ENCODE data around the gene GTF2F2.
A peak's percentile ranks its signal among the peaks of the same experiment; 100 is the strongest.

The GTF2F2 gene

DNA sequence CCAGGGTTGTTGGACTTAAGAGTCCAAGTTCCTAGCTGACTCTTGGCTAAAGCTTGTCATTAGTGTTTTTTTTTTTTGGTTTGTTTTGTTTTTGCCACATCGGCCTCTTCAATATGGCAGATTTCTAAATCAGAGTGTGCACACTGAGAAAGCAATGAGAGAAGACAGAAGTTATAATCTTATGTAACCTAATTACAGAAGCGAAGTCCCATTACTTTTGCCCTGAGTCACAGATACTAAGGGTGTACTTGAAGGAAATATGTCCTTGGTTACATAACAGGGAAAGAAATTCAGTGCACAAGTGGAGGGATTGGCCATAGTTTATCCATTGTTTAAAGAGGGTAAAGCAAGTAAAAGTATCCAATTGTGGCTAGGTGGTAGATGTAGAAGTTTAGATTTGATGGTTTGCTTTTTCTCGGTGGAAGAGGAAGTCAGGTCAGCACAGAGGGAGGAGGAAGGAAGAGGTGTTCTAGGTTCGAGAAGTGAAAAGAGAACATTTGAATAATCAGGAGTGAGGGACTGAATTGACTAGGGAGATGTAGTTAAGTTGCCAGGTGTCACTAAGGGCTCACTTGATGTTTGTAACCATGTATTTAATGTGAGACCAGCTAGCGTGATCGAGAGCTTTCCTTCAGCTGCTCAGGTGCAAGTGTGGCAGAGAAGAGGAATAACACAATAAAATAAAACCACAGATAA is 12.2 kb downstream of the GTF2F2 start:
- DNase-seq = peak; percentile 26

DNA sequence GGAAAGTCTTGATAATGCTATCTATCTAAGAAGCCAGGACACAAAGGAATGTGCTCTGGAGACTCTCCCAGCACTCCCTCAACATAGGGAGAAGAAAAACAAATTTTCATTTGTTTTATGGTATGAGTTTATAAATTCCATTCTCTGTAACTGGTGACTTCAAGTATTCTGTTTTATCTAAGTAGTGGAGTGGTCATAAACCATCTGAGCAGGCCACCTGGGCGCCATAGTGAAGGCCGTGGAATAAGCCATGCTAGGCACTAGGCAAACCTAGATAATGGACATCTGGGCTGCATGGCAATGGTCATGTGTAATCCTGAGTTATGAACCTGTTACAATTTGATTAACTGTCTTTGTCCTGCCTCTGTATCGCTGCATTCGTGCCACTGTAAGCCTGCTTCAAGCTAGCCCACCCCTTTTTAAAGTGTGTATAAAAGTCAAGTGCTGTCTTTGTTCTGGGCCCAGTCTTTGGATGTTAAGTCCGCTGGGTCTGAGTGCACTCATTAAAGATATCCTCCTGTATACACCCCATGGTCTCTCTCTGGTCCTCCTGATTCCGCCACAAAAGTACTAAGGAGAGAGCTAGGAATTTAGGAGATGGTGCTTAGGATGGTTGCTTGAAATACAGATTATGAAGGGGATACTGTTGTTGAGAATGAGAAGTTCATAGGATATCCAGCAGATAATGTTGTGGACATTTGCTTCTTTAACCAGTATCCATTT is 13.2 kb downstream of the GTF2F2 start:
- no peak for DNase-seq

DNA sequence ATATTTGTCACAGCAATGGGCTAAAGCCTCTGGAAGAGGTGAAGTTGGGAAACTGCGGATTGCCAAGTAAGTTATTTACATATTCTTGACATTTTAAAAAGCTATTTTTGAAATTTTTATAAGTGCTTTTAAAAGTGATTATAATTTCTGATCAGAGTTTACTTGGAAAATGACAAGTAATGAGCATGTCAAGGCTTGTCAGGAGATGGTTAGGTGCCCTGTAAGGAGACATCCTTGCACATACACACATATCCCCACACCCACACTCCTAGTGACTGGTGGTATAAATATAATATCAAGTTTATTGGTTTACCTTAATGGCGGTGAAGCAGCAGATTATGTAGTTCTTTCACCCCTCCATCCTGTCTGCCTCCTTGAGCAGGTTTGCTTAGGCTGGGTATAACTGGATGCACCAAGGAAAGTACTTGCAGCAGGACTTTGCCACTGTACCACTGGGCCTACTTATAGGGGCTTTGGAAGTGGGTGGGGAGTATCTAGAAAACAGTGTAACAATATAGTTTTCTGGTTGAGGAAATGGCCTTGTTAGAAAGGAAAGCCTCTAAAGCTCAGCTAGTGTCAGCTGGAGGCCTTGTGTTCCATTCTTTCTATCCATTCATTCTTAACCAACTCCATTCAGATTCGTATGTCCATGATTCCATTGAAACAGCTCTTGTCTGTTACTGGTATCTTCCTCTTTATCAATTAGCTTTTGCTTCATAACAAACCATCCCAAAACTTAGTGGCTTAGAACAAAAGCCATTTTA is 16.6 kb downstream of the GTF2F2 start:
- no peak for DNase-seq

DNA sequence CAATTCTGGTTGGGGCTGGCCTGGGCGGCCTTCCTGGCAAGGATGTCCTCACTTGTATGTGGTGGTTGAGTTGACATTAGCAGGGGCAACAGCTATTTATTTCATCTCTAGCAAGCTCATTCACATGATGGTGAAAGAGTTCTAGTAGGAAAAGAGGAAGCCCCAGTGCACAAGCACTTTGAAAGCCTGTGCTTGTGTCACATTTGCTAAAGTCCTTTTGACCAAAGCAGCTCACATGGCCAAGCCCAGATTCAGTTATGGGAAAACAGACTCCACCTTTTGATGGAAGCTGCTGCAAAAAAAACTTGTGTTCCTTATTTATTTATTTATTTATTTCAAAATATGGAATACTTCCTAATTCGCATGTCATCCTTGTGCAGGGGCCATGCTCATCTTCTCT is 17.2 kb downstream of the GTF2F2 start:
- peak; percentile 80 for DNase-seq

GRCh38 chr13:45138282-45138681 is 18.0 kb downstream of the GTF2F2 start:
- no peak for DNase-seq

- no peak for DNase-seq
These were observed 21.1 kb downstream of the GTF2F2 start for GRCh38 chr13:45141369-45141768.

- DNase-seq = no peak
These were observed 22.4 kb downstream of the GTF2F2 start for GRCh38 chr13:45142440-45143345.

DNA sequence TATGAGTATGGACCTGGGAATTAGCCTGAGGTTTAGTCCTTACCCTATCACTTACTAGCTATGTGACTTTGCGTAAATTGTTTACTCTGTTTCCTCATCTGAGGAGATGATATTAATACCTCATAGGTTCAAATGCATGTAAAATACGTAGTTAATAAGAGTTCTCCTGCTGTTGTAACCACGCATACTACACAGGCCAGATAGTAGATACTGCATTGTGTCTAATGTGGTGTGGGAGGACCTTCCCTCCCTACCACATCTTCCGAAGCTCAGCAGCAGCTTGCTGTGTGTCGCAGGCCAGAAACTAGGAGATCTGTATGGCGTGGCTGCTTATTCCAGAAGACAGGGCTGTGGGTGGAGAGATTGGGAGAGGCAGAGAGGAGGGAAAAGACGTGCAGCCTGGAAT is 23.0 kb downstream of the GTF2F2 start:
- DNase-seq = no peak

DNA sequence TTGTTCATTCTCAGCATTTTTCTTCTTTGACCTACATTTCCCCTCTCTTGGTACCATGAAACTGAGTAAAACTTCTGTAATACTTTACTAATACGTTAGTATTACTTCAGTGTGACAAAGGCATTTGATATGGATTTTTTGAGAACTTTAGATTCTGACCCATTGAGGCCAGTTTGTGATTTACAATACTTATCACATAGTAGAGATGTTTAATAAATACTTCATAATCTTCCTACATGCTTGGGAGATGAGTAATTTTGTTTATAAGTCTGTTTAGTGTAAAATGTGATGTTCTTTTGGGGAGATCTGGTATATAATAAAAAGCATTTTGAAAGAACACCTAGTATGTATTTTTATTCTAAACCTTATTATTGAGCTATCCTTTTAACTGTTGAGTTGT is 29.7 kb downstream of the GTF2F2 start:
- no peak for DNase-seq

- no peak for DNase-seq
These were observed 36.5 kb downstream of the GTF2F2 start for GRCh38 chr13:45156565-45157361.

- DNase-seq = no peak
These were observed 41.9 kb downstream of the GTF2F2 start for GRCh38 chr13:45162194-45162593.

- DNase-seq = no peak
These were observed 42.5 kb downstream of the GTF2F2 start for GRCh38 chr13:45162821-45163220.

- no peak for DNase-seq
These were observed 46.5 kb downstream of the GTF2F2 start for GRCh38 chr13:45166858-45167257.

GRCh38 chr13:45167611-45168554 is 47.6 kb downstream of the GTF2F2 start:
- DNase-seq = peak; percentile 16

DNA sequence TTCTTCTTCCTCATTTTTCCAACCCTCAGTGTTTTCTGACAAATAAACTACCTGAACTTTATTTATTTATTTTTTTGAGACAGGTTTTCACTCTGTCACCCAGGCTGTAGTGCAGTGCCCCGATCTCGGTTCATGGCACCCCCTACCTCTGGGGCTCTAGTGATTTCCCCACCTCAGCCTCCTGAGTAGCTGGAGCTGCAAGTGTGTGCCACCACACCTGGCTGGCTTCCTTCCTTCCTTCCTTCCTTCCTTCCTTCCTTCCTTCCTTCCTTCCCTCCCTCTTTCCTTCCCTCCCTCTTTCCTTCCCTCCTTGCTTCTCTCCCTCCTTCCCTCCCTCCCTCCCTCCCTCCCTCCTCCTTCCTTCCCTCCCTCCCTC is 48.2 kb downstream of the GTF2F2 start:
- DNase-seq = no peak

GRCh38 chr13:45174478-45174877 is 54.2 kb downstream of the GTF2F2 start:
- no peak for DNase-seq

DNA sequence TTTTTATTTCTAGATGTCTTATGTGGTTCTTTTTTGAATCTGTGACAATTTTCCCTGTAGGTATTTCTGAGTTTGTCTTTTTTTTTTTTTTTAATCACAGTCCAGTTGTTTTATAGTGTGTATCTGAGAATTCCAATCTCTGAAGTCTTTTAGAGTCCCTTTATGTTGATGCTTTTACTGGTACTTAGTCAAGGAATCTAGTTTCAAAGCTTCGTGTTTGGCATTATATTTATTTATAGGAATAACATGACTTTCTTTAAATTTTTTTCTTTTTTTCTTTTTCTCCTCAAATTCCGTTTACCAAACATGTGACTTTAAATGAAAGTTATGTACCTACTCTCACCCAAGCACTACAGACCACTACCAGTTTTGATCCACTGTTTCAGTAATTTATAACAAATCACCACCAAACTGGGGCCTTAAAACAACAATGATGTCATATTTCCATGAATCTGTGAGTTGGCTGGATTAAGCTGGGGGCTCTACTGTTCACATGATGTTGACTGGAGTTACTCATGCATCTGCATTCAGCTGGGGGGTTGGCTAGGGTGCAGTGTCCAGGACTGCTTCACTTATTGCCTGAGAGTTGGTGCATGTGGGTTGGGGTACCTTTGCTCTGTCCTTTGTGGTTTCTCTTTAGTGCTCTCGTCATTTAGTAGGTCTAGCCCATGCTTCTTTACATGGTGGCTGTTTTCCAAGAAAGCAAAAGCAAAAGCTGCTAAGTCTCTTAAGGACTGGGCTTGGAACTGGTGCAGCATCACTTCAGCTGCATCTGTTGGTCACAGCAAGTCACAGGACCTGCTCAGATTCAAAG is 58.2 kb downstream of the GTF2F2 start:
- no peak for DNase-seq

- DNase-seq = no peak
These were observed 59.1 kb downstream of the GTF2F2 start for GRCh38 chr13:45179428-45179827.

DNA sequence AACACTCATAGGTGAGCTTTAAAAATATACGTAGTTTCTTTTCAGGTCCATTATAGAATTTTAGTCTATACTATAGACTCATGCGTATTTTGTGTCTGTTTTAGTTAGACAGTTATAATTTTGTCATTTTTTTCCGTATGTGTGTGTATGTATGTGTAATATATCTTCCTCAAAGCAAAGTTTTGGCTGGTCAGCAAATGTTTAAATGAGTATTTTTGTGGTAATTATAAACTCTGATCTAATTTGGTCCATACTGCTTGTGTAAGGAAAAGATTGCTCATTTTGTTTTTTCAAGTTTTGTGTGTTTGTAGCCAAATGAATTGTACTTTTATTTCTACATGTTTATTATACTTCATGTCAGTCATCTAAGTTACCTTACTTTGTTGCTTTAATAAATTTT is 60.0 kb downstream of the GTF2F2 start:
- DNase-seq = no peak

All from MV-4-11 (cell line).